Left colon (tissue), 2 donors: Measurements from ENCODE around the gene PRPF6. TPM values are rescaled to one million over a fixed set of nuclear protein-coding genes. Genes with fewer than 3 reads are reported as not detected.
A peak's percentile ranks its signal among the peaks of the same experiment; 100 is the strongest.

Experiments
- ATAC-seq: fragments of 200-7000 bp; cut with Tn5 transposase; one replicate; pipeline ENCODE4 v1.9.1; 2020; ENCODE audit warnings: mild to moderate bottlenecking, moderate library complexity
- DNase-seq, 2 donors: peaks; one replicate each; pipeline ENCODE4 v3.0.0-alpha.2; 2020
- intact Hi-C, 2 donors: fragments of 100-400 bp; cut with DNase I in 1 of 2; cut with micrococcal nuclease in 1 of 2; formaldehyde crosslinking; loops; one replicate each; pipeline versions ENCODE4 v1.11.2 to v1.14.0; 2022; cut with DNase I, micrococcal nuclease
- total RNA-seq, 2 donors: library from RNA; stranded (reverse); fragmentation: NEBNext Ultra II Directional; extraction: Animal tissue kit (Norgen Biotek cat#: 25700); gene quantifications; one replicate each; pipeline ENCODE4 v1.2.1, GENCODE V29; 2021
- donor health status: DM: no; HTN: no; CAD: no.
- donor health status: DM: yes; HTN: yes; CAD: no.

PRPF6 gene
- total RNA-seq, 2 donors from 2014 or later: 51.7 to 51.8 TPM

DNA sequence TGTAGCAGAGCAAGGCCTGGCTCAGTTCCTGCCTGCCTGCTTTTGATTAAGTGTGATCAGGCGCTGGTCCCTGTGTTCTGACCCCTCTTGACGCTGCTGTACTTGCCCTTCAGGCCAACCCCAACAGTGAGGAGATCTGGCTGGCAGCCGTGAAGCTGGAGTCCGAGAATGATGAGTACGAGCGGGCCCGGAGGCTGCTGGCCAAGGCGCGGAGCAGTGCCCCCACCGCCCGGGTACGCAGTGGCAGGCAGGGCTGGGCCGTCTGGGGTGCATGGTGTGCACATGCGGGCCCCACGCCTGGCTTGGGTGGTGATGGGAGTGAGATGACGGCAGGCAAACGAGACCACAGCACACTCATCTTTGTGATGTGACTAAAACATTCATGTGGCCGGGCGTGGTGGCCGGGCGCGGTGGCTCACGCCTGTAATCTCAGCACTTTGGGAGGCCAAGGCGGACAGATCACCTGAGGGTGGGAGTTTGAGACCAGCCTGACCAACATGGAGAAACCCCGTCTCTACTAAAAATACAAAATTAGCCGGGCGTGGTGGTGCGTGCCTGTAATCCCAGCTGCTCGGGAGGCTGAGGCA is 45.0 kb downstream of the PRPF6 start:
- no peak for ATAC-seq
- intact Hi-C loops: no loop called here
- DNase-seq: no peak

DNA sequence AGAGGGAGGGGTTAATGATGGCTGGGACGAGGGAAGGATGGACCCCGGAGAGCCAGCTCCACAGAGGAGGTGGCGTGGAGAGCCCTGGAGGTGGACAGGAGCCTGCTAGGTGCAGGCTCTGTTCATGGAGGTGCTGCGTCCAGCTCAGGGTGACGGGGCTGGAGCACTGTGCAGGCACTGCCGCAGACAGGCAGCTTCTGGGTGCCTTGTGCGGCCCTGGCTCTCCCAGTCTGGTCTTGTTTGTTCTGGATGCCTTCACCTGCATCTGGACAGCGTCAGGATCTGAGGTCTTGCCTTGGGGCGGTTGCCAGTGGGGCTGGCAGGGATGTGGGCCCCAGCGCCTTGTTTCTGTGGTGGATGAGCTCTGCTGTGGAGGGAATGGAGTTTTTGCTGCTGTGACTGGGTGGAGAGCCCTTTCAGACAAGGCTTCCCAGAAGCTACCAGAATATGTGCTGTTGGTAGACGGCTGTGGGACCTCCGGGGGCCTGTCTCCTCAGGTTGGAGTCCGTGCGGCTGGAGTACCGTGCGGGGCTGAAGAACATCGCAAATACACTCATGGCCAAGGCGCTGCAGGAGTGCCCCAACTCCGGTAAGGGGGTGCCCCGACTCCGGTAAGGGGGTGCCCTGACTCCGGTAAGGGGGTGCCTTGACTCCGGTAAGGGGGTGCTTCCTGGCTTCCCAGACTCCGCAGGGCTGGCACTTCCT is 47.2 kb downstream of the PRPF6 start:
- intact Hi-C loops: no loop called here
- DNase-seq (peak in 1 of 2 donors; percentile 71), ATAC-seq (no peak)

DNA sequence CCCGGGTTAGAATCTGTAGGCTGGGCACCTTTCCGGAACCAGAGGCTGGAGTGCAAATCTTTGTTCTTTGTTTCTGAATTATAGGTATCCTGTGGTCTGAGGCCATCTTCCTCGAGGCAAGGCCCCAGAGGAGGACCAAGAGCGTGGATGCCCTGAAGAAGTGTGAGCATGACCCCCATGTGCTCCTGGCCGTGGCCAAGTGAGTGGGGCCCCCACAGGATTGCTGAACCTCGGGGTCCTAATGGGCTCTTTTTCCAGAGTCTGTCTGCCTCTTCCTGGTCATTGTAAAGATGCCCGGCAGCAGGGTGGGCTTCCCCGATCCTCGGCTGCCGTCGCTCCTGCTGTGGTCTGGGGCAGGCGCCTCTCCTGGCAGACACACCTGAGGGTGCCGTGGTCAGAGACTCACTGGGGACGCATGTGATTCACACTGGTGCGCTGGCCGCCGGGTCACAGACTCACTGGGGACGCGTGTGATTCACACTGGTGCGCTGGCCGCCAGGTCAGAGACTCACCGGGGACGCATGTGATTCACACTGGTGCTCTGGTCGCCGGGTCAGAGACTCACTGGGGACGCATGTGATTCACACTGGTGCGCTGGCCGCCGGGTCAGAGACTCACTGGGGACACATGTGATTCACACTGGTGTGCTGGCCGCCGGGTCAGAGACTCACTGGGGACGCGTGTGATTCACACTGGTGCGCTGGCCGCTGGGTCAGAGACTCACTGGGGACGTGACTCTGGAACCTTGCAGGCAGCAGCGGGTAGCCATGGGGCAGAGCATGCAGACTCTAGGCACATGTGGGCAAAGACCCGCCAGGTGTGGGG is 48.6 kb downstream of the PRPF6 start:
- ATAC-seq (no peak), DNase-seq (no peak)
- intact Hi-C loops: no loop called here

DNA sequence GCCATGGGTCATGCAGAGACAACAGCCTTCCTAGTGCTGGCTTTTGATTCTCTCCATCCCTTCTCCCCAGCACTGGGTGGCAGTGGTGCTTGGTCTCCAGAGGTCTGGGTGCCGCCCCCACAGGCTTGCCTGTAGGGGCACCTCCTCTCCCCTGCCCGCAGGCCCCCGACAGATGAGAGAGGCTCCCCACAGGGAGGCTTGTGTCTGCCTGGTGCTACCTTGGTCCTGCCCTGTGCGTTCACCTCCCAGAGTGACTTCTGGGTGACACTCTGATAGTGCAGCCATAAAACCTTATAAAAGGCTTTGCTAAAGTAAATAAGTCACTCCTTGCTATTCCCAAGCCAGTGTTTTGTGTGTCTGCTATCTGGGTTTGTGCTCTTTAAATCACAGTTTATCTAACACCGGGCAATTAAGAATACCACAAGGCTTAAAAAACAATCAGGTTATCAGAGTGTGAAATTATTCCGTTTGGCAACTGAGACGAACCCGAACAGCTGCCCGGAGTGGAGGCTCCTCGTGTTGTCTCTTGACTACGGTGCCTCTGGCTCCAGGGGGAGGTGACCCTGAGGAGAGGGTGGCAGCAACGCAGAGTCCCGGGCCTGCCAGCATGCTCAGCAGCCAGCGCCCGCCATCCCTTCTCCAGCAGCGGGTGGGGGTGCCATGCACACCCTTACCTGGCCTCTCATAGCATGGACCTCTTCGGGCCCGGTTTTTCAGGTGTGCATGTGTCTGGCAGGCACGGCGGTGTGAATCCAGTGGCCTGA is 49.6 kb downstream of the PRPF6 start:
- peak in 1 of 2 donors; percentile 31 for DNase-seq

DNA sequence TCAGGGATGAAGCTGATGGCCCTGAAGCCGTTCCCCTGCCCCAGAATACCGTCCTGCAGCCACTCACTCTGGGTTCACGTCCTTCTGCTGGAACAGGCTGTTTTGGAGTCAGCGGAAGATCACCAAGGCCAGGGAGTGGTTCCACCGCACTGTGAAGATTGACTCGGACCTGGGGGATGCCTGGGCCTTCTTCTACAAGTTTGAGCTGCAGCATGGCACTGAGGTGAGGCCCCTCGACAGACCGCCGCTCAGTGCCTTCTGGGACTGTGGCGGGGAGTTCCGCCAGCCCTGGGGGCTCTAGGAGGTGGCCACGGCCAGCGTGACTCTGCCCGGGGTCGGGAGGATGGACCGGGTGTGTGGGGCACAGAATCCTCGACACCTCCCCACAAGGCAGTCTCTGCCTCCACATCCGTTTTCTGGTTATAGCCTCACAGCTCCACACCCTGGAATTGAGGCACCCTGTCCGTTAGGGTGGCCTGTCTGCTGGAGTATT is 50.9 kb downstream of the PRPF6 start:
- ATAC-seq (no peak), DNase-seq (no peak)
- intact Hi-C loops: no loop called here

More for the DNA sequence above, 49.6 kb downstream of the PRPF6 start:
- intact Hi-C loops: no loop called here
- ATAC-seq: peak; percentile 94

DNA sequence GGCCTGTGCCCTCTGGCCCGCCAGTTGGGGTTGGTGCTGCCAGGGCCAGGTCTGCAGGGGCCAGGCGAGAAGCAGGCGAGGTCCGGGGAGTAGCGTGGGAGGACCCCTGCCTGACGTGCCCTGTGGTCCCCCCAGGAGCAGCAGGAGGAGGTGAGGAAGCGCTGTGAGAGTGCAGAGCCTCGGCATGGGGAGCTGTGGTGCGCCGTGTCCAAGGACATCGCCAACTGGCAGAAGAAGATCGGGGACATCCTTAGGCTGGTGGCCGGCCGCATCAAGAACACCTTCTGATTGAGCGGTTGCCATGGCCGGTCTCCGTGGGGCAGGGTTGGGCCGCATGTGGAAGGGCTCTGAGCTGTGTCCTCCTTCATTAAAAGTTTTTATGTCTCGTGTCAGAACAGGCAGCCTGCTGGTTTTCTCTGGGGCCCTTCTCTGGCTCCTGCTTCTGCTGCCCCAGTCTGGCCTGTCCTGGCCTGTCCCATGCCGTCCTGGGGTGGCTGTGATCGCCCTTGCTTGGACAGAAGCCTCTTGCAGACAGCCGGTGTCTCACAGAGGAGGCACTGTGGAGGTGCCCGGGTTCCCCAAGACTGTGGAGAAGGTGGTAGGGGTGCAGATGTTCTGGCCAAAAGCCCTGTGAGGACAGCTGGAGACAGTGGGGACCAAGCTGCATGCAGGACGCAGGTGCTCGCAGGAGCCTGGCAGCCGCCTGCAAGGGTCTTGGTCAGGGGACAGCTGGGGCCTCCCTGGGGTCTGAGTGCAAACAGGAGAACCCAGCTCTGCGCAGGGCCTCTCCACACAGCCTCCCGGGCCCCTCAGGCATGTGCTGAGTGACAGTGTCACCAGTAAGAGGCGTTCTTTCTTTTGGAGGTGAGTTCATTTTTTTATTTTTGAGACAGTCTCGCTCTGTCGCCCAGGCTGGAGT is 52.0 kb downstream of the PRPF6 start:
- intact Hi-C loops: no loop called here
- DNase-seq (no peak), ATAC-seq (no peak)

DNA sequence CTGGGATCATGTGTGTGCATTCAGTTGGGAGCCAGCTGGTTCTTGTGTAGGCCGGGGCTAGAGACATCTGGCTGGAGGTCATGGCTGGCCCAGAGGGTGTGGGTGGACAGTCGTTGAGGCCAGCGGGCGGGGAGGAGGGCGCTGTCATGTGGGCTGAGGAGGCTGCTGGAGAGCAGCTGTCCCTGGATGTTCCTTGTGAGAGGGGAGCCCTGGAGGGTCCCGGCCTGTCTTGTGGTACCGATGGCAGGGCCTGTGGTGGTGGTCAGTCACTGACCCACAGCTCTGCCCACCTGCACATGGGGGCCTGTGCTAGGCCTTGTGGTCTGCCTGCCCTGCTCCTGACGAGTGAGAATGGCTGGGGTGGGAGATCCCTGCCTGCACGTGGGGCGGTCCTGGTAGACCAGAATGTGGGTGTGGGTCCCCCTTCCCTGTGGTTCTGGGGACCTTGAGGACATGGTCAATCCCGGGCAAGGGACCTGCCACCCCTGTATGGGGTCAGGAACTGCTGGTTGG is 53.1 kb downstream of the PRPF6 start:
- no peak for DNase-seq
- intact Hi-C loops: no loop called here
- no peak for ATAC-seq

DNA sequence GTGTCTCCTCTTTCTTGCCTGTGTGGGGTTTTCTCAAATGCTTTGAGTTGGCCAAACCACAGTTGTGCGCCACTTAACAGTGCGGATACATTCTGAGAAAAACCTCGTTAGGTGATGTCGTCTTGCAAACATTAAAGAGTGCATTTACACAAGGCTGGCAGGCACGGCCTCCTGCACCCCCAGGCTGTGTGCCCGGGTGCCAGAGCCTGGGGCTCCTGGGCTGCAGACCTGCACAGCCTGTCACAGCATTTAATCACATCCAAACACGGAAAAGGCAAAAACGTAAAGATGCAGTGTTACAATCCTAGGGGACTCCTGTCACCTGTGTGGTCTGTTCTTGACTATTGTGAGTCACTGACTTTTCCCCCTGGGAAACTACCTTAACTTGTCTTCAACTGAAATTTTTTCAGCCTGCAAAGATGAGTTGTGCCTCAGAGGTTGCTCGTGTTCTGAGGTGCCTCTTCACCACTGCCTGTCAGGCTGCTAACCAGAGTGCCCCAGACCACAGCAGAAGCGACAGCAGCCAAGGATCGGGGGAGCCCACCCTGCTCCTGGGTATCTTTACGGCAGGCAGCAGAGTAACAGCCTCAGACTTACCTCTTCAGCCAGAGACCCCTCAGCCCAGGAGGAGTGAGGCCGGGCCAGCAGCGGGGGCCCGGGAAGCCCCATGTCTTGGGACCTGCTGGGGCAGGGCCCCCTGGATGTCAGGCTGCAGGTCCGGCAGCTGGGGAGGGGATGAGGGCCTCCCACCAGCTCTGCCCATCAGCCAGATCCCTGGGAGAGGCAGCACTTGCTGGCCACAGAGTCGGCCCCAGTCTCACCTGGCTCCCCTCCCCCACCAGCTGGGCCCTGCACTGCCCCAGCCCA is 54.4 kb downstream of the PRPF6 start:
- intact Hi-C loops: no loop called here
- ATAC-seq: no peak
- no peak for DNase-seq

DNA sequence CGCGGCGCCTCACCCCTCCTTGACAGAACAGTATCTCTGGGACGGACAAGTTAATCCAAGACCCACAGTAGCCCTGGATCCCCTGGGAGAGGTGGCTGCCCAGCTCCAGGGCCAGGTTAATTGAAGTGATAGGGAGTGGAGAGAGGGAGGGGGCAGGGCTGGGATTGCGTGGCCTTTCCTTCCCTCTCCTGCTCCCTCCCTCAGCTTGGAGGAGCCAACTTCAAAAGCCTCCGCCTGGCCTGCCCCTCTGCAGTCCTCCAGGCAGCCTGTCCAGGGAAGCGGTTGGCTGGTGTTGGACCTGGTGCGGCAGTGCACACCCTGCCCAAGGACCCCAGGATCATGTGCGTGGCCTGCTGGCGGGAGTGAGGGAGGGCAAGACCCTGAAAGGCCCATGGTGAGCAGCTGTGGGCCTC is 55.0 kb downstream of the PRPF6 start, which contains the start of gene C20orf204:
TSS of gene C20orf204 (plus strand) at position 250 of the 413 bp plus-strand sequence. CDS start at position 392, 142 bp downstream.
- DNase-seq: no peak
- intact Hi-C loops: no loop called here
- ATAC-seq: no peak

DNA sequence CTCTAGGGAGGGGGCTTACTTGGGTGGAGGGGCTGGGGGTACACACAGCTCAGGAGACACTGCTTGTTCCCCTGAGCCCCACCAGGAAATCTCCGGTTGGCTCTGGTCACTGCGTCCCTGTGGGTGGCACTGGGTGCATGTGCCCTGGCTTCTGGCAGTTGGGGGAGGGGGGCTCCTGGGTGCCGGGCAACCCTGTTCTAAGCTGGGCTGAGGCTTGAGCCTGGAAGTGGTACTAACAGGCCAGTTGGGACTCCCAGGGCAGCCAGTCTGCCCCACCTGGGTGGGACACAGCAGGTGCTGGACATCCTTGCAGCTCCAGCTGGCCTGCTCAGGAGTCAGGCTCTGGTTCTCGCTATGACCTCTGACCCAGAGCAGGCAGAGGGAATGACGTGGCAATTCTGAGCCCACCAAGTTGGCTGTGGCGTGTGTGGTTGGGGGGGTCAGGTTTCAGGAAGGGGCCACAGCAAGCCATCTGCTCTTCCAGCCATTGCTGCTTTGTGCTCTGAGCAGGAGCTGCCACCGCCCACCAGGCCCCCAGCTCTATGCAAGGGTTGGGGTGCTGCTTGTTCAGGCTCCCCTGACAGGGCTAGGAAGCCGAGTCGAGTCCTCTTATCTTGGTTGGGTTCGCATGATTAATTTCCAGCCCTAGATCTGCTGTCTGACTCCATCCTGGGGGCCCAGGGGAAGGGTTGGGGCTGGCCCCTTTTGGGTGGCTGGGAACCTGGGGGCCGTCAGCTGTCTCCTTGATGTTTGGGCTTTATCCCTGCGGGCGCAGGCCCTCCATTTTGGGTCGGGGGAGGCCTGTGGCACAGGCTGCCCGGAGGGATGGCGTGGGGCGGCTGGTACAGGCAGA is 55.6 kb downstream of the PRPF6 start:
- no peak for DNase-seq
- intact Hi-C loops: no loop called here
- no peak for ATAC-seq

DNA sequence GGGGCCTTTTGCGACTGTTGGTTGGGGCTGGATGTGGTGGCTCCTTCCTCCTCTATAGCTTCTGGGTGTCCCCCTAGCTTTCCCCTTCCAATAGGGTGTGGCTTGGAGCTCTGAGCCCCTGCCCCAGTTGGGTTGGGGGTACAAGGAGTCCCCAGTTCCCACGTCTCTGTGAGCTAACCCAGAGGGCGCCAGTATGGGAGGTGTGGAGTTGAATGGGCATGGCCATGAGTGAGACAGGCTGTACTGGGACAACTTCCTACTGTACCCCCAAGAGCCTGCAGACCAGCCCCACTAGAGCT is 56.2 kb downstream of the PRPF6 start:
- DNase-seq: no peak
- no peak for ATAC-seq
- intact Hi-C loops: no loop called here

DNA sequence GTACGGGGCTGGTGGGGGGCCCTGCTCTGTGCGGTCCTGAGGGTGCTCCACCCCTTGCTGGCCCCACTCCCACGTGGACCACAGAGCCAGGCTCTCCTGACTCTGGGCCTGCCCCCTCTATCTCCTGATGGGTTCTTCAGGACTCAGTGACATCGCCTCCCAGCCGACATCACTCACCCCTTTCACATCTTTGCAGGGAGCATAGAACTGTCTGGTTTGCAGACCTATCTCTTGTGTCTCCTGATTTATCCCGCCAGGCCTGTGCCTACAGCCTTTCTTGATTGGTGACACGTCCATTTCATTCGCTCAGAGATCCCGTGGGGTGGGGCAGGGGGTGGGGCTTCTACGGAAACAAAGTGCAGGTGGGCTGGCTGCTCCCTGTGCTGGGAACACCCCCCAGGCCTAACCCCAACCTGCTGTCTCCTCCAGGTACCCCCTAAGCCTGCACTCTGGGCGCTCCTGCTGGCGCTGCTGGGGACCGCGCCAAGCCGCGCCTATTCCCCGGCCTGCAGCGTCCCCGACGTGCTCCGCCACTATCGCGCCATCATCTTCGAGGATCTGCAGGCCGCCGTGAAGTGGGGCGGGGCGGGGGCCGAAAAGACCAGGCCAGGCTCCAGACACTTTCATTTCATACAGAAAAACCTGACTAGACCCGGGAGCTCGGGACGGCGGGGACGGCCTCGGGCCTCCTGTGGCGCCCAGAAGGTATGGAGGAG is 56.7 kb downstream of the PRPF6 start:
- intact Hi-C loops: no loop called here
- DNase-seq (no peak), ATAC-seq (no peak)

DNA sequence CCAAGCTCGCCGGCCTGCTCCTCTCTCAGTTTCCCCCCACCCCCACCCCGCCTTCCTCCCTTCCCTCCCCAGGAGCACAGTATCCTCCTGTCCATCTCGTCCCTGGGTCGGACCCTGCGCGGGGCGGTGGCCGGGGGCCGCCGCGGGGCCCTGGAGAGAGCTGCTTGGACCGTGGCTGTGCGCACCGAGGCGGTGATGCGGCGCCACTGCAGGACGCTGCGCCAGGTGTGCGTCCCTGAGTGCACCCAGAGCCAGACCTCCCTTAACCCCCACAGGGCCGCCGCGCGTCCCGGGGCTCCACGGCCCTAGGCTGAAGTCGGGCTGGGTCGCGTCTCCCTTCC is 57.3 kb downstream of the PRPF6 start:
- ATAC-seq (peak; percentile 52), DNase-seq (peak in 1 of 2 donors; percentile 34)
- intact Hi-C loops: no loop called here

DNA sequence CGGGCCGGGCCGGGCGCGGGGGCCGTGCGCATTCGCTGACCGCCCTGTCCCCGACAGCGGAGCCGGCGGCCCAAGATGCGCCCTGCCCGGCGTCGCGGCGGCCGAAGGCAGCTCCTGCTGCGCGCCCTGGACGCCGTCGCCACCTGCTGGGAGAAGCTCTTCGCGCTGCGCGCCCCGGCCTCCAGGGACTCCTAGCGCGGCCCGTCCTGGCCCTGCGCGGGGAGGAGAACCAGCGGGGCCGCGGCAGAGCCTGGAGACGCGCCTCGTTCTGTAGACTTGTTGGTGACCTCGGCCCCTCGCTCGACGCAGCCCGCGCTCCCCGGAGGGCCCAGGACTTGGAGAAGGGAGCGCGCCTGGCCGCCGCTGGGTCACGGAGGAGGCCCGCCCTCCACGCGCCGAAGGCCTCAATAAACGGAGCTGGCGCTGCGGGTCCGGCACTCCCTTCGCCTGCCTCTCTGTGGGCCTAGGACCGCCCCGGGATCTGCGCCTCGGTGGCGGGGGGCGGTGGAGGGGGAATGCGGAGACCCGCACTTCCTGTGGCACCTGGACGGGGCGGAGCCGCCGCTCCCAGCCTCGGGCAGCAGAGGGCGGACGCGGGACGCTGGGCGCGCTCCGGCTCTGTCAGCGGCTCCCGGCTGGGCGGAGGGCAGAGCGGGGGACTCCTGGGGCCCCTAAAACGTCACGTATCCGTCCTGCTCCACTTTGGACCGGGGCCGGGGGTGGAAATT is 57.8 kb downstream of the PRPF6 start:
- intact Hi-C loops: no loop called here
- peak; percentile 87 for ATAC-seq
- peak; percentile 61 to 81 for DNase-seq
